ENCODE measurements around the gene TIMM17A. TPM values are rescaled to one million over a fixed set of nuclear protein-coding genes. Genes with fewer than 3 reads are reported as not detected.

Gene TIMM17A
- total RNA-seq = 10 to 100 TPM; 40.5 to 93.4 TPM

GRCh38 chr1:201955009-201955728, at the start of gene TIMM17A:
Gene TIMM17A, plus strand, starts transcription at chr1:201955503. Its CDS starts 24 bp downstream, at chr1:201955527.
- peak within 1 kb of the TSS; percentile 96 for H3K27ac Mint-ChIP-seq
- peaks cover 52% of the 10 kb centered on the region for H3K36me3 Mint-ChIP-seq (ENCODE audit: low read depth)
- H3K4me3 Mint-ChIP-seq = peak within 1 kb of the TSS; percentile 98
- peak; percentile 100 for ATAC-seq (replicated peaks)
- peaks cover 5% of the 10 kb centered on the region for H3K4me1 Mint-ChIP-seq
- no peaks in the 10 kb centered on the region for H3K9me3 Mint-ChIP-seq
- no peaks in the 10 kb centered on the region for H3K27me3 Mint-ChIP-seq

GRCh38 chr1:201906336-201906735, 49.0 kb upstream of the TIMM17A start:
- Mint-ChIP-seq H3K27ac (no peak overlapping the region), H3K36me3 (ENCODE audit: low read depth) (no peaks in the 10 kb centered on the region), H3K9me3 (no peaks in the 10 kb centered on the region), H3K27me3 (peaks cover 3% of the 10 kb centered on the region), H3K4me1 (no peaks in the 10 kb centered on the region), H3K4me3 (no peak overlapping the region)
- no peak for ATAC-seq (replicated peaks)

- no peak overlapping the region for H3K4me3 Mint-ChIP-seq
- H3K27me3 Mint-ChIP-seq = peaks cover 3% of the 10 kb centered on the region
- H3K36me3 Mint-ChIP-seq (ENCODE audit: low read depth) = no peaks in the 10 kb centered on the region
- no peaks in the 10 kb centered on the region for H3K4me1 Mint-ChIP-seq
- no peaks in the 10 kb centered on the region for H3K9me3 Mint-ChIP-seq
- H3K27ac Mint-ChIP-seq = no peak overlapping the region
- ATAC-seq (replicated peaks) = no peak
Measured at GRCh38 chr1:201907621-201908020, 47.7 kb upstream of the TIMM17A start.

GRCh38 chr1:201911826-201912571, 43.3 kb upstream of the TIMM17A start:
- Mint-ChIP-seq H3K27me3 (peaks cover 20% of the 10 kb centered on the region), H3K9me3 (no peaks in the 10 kb centered on the region), H3K36me3 (ENCODE audit: low read depth) (no peaks in the 10 kb centered on the region), H3K4me3 (no peak overlapping the region), H3K4me1 (no peaks in the 10 kb centered on the region), H3K27ac (no peak overlapping the region)
- no peak for ATAC-seq (replicated peaks)

- H3K4me1 Mint-ChIP-seq = no peaks in the 10 kb centered on the region
- no peak for ATAC-seq (replicated peaks)
- H3K4me3 Mint-ChIP-seq = no peak overlapping the region
- H3K36me3 Mint-ChIP-seq (ENCODE audit: low read depth) = no peaks in the 10 kb centered on the region
- peaks cover 20% of the 10 kb centered on the region for H3K27me3 Mint-ChIP-seq
- H3K27ac Mint-ChIP-seq = no peak overlapping the region
- H3K9me3 Mint-ChIP-seq = no peaks in the 10 kb centered on the region
Measured at GRCh38 chr1:201912832-201913231, 42.5 kb upstream of the TIMM17A start.

- Mint-ChIP-seq H3K27ac (no peak overlapping the region), H3K9me3 (no peaks in the 10 kb centered on the region), H3K36me3 (ENCODE audit: low read depth) (no peaks in the 10 kb centered on the region), H3K27me3 (peaks cover 25% of the 10 kb centered on the region), H3K4me1 (no peaks in the 10 kb centered on the region), H3K4me3 (no peak overlapping the region)
- no peak for ATAC-seq (replicated peaks)
Measured at GRCh38 chr1:201914456-201915235, 40.7 kb upstream of the TIMM17A start.

GRCh38 chr1:201916649-201917249, 38.6 kb upstream of the TIMM17A start:
- Mint-ChIP-seq H3K27me3 (peaks cover 31% of the 10 kb centered on the region), H3K36me3 (ENCODE audit: low read depth) (no peaks in the 10 kb centered on the region), H3K4me1 (no peaks in the 10 kb centered on the region), H3K4me3 (no peak overlapping the region), H3K9me3 (no peaks in the 10 kb centered on the region), H3K27ac (no peak overlapping the region)
- ATAC-seq (replicated peaks) = no peak

- Mint-ChIP-seq H3K27ac (no peak overlapping the region), H3K27me3 (peaks cover 31% of the 10 kb centered on the region), H3K4me3 (no peak overlapping the region), H3K9me3 (no peaks in the 10 kb centered on the region), H3K4me1 (no peaks in the 10 kb centered on the region), H3K36me3 (ENCODE audit: low read depth) (no peaks in the 10 kb centered on the region)
- no peak for ATAC-seq (replicated peaks)
Measured at GRCh38 chr1:201917362-201918033, 37.8 kb upstream of the TIMM17A start.

GRCh38 chr1:201918343-201918742, 37.0 kb upstream of the TIMM17A start:
- Mint-ChIP-seq H3K4me1 (no peaks in the 10 kb centered on the region), H3K4me3 (no peak overlapping the region), H3K36me3 (ENCODE audit: low read depth) (no peaks in the 10 kb centered on the region), H3K27ac (no peak overlapping the region), H3K9me3 (no peaks in the 10 kb centered on the region), H3K27me3 (peaks cover 31% of the 10 kb centered on the region)
- ATAC-seq (replicated peaks) = no peak

GRCh38 chr1:201921952-201922558, 33.2 kb upstream of the TIMM17A start:
- Mint-ChIP-seq H3K4me1 (no peaks in the 10 kb centered on the region), H3K36me3 (ENCODE audit: low read depth) (no peaks in the 10 kb centered on the region), H3K4me3 (no peak overlapping the region), H3K9me3 (no peaks in the 10 kb centered on the region), H3K27me3 (peaks cover 14% of the 10 kb centered on the region), H3K27ac (no peak overlapping the region)
- no peak for ATAC-seq (replicated peaks)

- Mint-ChIP-seq H3K9me3 (no peaks in the 10 kb centered on the region), H3K36me3 (ENCODE audit: low read depth) (no peaks in the 10 kb centered on the region), H3K27ac (no peak overlapping the region), H3K27me3 (peaks cover 6% of the 10 kb centered on the region), H3K4me3 (no peak overlapping the region), H3K4me1 (no peaks in the 10 kb centered on the region)
- no peak for ATAC-seq (replicated peaks)
Measured at GRCh38 chr1:201925301-201925567, 30.1 kb upstream of the TIMM17A start.

GRCh38 chr1:201925981-201926645, 29.2 kb upstream of the TIMM17A start:
- Mint-ChIP-seq H3K27ac (no peak overlapping the region), H3K4me1 (no peaks in the 10 kb centered on the region), H3K27me3 (peaks cover 4% of the 10 kb centered on the region), H3K36me3 (ENCODE audit: low read depth) (no peaks in the 10 kb centered on the region), H3K4me3 (no peak overlapping the region), H3K9me3 (no peaks in the 10 kb centered on the region)
- ATAC-seq (replicated peaks) = no peak

- H3K9me3 Mint-ChIP-seq = no peaks in the 10 kb centered on the region
- no peak overlapping the region for H3K27ac Mint-ChIP-seq
- no peak for ATAC-seq (replicated peaks)
Measured at GRCh38 chr1:201928266-201928665, 27.0 kb upstream of the TIMM17A start.

More at GRCh38 chr1:201928266-201928665, 27.0 kb upstream of the TIMM17A start:
- H3K4me3 Mint-ChIP-seq = no peak overlapping the region
- H3K27me3 Mint-ChIP-seq = no peaks in the 10 kb centered on the region
- no peaks in the 10 kb centered on the region for H3K4me1 Mint-ChIP-seq
- no peaks in the 10 kb centered on the region for H3K36me3 Mint-ChIP-seq (ENCODE audit: low read depth)

Measured in activated T-helper 17 cell treated with anti-CD3 and anti-CD28 coated beads, Interleukin-2, amount 50 U/mL, for 72 hours (primary cell).